GM10847 (cell line): ENCODE data around the gene TFDP1.

Source experiments
- POLR2A ChIP-seq: IDR thresholded peaks from 2 replicates; pipeline ENCODE4 v1.6.1; 2011; ENCODE audit not compliant: insufficient read length; ENCODE audit errors: extremely low read depth

TFDP1 gene

GRCh38 chr13:113638806-113639205, 54.3 kb downstream of the TFDP1 start:
- no peak for TF ChIP-seq POLR2A

GRCh38 chr13:113639616-113640262, 55.2 kb downstream of the TFDP1 start:
- no peak for TF ChIP-seq POLR2A

- TF ChIP-seq POLR2A: no peak
Observed at GRCh38 chr13:113641426-113641825, 56.9 kb downstream of the TFDP1 start.

GRCh38 chr13:113642563-113642962, 58.0 kb downstream of the TFDP1 start:
- no peak for TF ChIP-seq POLR2A

GRCh38 chr13:113643593-113643992, 59.0 kb downstream of the TFDP1 start:
- no peak for TF ChIP-seq POLR2A

GRCh38 chr13:113644800-113645199, 60.2 kb downstream of the TFDP1 start:
- TF ChIP-seq POLR2A: no peak

- no peak for TF ChIP-seq POLR2A
Observed at GRCh38 chr13:113645329-113645728, 60.8 kb downstream of the TFDP1 start.

- no peak for TF ChIP-seq POLR2A
Observed at GRCh38 chr13:113646376-113646775, 61.8 kb downstream of the TFDP1 start.

- no peak for TF ChIP-seq POLR2A
Observed at GRCh38 chr13:113646921-113647340, 62.4 kb downstream of the TFDP1 start.

GRCh38 chr13:113647351-113648215, 63.0 kb downstream of the TFDP1 start:
- no peak for TF ChIP-seq POLR2A

GRCh38 chr13:113648216-113648610, 63.7 kb downstream of the TFDP1 start:
- TF ChIP-seq POLR2A: no peak

GRCh38 chr13:113649212-113649611, 64.7 kb downstream of the TFDP1 start:
- no peak for TF ChIP-seq POLR2A

GRCh38 chr13:113650275-113650674, 65.7 kb downstream of the TFDP1 start:
- TF ChIP-seq POLR2A: no peak

- TF ChIP-seq POLR2A: no peak
Observed at GRCh38 chr13:113650731-113651148, 66.2 kb downstream of the TFDP1 start.

- no peak for TF ChIP-seq POLR2A
Observed at GRCh38 chr13:113651511-113652403, 67.2 kb downstream of the TFDP1 start.

- no peak for TF ChIP-seq POLR2A
Observed at GRCh38 chr13:113652404-113653263, 68.1 kb downstream of the TFDP1 start.
